ENCODE data around the gene GPRASP2.

- TF ChIP-seq POLR2A (IDR thresholded peaks at IDR 0.05) (no peak), CTCF (IDR thresholded peaks at IDR 0.05) (no peak)
These were observed 15.5 kb downstream of the GPRASP2 start for GRCh38 chrX:102727761-102728160.

Data from Peyer's patch (tissue), 4 donors.